Measurements from ENCODE around the gene TH.

The TH gene

GRCh38 chr11:2216400-2217064 lies 44.9 kb upstream of the TH start:
- no peak for DNase-seq (ENCODE audit: low spot score)
- TF ChIP-seq CTCF (IDR thresholded peaks at IDR 0.05; ENCODE audit: extremely low read depth, missing control alignments), result no peak

DNA sequence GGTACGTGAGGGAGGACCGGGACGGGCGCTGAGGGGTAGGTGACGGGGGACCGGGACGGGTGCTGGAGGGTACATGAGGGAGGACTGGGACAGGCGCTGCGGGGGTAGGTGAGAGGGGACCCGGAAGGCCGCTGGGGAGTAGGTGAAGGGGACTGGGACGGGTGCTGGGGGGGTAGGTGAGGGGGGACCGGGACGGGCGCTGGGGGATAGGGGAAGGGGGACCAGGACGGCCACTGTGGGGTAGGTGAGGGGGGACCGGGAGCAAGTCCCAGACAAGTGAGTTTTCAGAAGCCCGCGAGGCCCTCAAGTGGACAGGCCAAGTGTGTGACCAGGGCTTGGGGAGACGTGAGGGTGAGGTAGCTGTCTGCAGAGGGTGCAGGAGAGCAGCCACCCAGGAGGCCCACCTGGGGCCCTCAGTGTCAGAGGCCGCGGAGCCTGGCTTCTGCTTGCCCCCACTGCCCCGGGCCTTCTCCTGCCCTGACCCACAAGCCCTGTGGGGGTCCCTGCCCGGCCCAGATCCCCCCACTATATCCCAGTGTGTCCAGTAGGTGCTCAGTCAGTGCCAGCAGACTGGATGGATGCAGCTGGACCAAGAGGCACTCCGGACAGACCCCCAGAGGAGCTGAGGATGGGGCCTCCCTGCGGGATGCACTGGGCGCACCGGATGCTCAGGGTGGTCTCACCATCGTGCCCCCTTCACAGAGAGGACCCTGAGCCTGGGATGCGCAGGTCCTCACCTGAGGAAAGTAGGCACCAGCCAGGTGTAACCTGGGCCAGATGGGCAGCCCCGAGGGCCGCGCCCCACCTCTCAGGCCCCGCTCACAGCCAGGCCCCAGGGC lies 44.2 kb upstream of the TH start:
- TF ChIP-seq CTCF (IDR thresholded peaks at IDR 0.05; ENCODE audit: extremely low read depth, missing control alignments), result no peak
- no peak for DNase-seq (ENCODE audit: low spot score)

- peak; percentile 13 for DNase-seq (ENCODE audit: low spot score)
- TF ChIP-seq CTCF (IDR thresholded peaks at IDR 0.05; ENCODE audit: extremely low read depth, missing control alignments), result no peak
These were observed 43.6 kb upstream of the TH start for GRCh38 chr11:2215230-2215560.

DNA sequence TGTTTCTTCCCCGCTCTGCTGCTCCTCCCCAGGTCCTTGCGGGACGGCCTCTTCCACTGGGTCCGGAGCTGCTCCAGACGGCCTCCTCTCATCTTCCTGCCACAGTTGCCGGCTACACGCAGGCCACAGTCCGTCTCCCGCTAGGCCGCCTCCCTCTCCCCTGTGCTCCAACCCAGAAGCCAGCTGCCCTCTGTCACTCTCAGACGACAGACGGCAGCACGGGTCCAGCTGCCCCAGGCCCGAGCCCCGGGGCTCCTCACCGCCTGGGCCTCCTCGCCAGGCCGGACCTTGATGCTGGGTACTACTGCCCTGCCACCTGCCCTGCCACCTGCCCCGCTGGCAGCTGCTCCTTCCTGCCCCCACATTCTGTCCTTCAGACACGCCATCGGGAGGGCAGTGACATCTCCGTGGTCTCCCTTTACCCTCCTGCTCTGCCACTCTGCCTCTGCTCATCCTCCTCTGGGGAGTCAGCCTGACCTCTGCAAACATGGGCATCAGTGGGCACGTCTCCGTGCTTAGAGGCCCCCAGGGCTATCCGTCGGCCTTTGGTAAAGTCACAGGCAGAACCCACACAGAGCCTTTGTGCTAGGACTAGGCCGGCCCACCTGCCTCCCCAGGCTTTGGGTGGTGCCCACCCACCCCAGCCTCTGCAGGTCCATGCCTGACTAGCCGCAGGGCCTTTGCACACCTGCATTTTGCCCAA lies 43.1 kb upstream of the TH start:
- TF ChIP-seq CTCF (IDR thresholded peaks at IDR 0.05; ENCODE audit: extremely low read depth, missing control alignments), result no peak
- DNase-seq (ENCODE audit: low spot score), result no peak

DNA sequence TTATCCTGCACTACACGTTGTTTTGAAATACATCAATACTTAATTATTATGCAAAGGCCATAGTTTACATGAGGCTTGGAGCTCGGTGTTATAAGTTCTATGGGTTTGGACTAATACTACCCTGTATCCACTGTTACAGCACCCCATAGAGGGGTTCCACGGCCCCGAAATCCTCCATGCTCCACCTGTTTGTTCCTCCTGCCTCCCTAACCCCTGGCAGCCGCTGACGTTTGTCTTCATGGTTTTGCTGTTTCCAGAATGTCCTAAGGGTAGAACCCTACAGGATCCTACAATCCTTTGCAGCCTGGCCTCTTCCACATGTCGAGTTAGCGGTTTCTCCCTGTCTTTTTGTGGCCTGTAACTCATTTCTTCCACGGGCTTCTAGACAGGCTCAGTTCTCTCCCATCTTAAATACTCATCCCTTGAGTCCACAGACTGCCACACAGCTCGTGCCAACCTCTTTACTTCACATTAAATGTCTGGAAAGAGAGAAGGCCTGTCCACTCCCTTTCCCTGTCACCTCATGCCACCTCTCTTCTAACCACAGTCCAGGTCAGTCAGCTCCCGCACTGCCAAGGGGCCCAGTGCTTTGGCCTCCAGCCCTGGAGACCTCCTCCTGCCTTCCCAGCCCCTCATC lies 42.4 kb upstream of the TH start:
- DNase-seq (ENCODE audit: low spot score), result peak; percentile 16
- no peak for TF ChIP-seq CTCF (IDR thresholded peaks at IDR 0.05; ENCODE audit: extremely low read depth, missing control alignments)

DNA sequence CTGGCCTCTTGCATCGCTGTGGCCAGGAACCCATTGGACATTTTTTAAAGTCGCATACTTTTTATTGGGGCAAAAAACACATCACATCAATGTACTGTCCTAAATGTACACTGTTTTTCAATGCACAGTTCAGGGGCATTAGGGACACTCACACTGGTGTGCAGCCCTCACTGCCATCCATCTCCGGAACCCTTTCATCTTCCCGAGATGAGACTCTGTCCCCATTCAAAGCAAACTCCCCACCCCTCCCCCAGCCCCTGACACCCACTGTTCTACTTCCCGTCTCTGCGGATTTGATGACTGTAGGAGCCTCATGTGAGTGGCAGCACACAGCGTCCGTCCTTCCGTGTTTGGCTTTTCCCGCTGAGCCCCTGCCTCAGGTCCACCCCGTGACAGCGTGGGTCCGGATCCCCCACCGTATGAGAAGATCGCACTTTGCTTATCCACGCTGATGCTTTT lies 41.8 kb upstream of the TH start:
- DNase-seq (ENCODE audit: low spot score), result no peak
- TF ChIP-seq CTCF (IDR thresholded peaks at IDR 0.05; ENCODE audit: extremely low read depth, missing control alignments), result no peak
